ENCODE results near the gene STK10. TPM values are rescaled to one million over a fixed set of nuclear protein-coding genes. Genes with fewer than 3 reads are reported as not detected.

The STK10 gene
- total RNA-seq, 1 donor from 2014 or later: 32.3 TPM

DNA sequence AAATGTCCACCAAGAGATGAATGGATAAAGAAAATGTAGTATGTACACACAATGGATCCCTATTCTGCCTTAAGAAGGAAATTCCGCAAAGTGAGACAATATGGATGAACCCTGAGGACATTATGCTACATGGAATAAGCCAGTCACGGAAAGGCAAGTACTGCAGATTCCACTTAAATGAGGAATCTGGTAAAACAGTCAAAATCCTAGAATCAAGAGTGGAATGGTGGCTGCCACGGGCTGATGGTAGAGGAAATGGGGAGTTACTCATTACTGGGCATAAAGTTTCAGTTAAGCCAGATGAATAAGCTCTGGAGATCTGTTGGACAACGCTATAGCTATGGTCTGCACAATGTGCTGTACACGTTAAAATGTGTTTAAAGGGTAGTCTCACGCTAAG is 47.2 kb downstream of the STK10 start:
- peaks cover 4% of the 10 kb centered on the region for H3K9me3 Mint-ChIP-seq
- peaks cover 34% of the 10 kb centered on the region for H3K4me1 Mint-ChIP-seq
- DNase-seq (ENCODE audit: low read depth, low spot score): no peak
- TF ChIP-seq, protein P1, sequence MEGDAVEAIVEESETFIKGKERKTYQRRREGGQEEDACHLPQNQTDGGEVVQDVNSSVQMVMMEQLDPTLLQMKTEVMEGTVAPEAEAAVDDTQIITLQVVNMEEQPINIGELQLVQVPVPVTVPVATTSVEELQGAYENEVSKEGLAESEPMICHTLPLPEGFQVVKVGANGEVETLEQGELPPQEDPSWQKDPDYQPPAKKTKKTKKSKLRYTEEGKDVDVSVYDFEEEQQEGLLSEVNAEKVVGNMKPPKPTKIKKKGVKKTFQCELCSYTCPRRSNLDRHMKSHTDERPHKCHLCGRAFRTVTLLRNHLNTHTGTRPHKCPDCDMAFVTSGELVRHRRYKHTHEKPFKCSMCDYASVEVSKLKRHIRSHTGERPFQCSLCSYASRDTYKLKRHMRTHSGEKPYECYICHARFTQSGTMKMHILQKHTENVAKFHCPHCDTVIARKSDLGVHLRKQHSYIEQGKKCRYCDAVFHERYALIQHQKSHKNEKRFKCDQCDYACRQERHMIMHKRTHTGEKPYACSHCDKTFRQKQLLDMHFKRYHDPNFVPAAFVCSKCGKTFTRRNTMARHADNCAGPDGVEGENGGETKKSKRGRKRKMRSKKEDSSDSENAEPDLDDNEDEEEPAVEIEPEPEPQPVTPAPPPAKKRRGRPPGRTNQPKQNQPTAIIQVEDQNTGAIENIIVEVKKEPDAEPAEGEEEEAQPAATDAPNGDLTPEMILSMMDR (conservative IDR thresholded peaks at IDR 0.05): no peak
- peaks cover 7% of the 10 kb centered on the region for H3K36me3 Mint-ChIP-seq (ENCODE audit: low read depth)
- no peak overlapping the region for H3K27ac Mint-ChIP-seq (ENCODE audit: unreplicated experiment)
- peak overlapping the region; percentile 11 for H3K4me3 Mint-ChIP-seq
- no peaks in the 10 kb centered on the region for H3K27me3 Mint-ChIP-seq (ENCODE audit: low read depth)

- Mint-ChIP-seq H3K4me1 (peaks cover 29% of the 10 kb centered on the region), H3K27me3 (ENCODE audit: low read depth) (no peaks in the 10 kb centered on the region), H3K4me3 (no peak overlapping the region), H3K9me3 (peaks cover 4% of the 10 kb centered on the region), H3K27ac (ENCODE audit: unreplicated experiment) (no peak overlapping the region), H3K36me3 (ENCODE audit: low read depth) (peaks cover 7% of the 10 kb centered on the region)
- no peak for DNase-seq (ENCODE audit: low read depth, low spot score)
- TF ChIP-seq, protein P1 (conservative IDR thresholded peaks at IDR 0.05): no peak
Measured at GRCh38 chr5:172140120-172140519, 47.9 kb downstream of the STK10 start.

GRCh38 chr5:172137046-172137445 is 51.0 kb downstream of the STK10 start:
- Mint-ChIP-seq H3K4me3 (no peak overlapping the region), H3K27ac (ENCODE audit: unreplicated experiment) (no peak overlapping the region), H3K36me3 (ENCODE audit: low read depth) (peaks cover 19% of the 10 kb centered on the region), H3K27me3 (ENCODE audit: low read depth) (no peaks in the 10 kb centered on the region), H3K4me1 (peaks cover 9% of the 10 kb centered on the region), H3K9me3 (peaks cover 4% of the 10 kb centered on the region)
- TF ChIP-seq, protein P1 (conservative IDR thresholded peaks at IDR 0.05): no peak
- DNase-seq (ENCODE audit: low read depth, low spot score): no peak

DNA sequence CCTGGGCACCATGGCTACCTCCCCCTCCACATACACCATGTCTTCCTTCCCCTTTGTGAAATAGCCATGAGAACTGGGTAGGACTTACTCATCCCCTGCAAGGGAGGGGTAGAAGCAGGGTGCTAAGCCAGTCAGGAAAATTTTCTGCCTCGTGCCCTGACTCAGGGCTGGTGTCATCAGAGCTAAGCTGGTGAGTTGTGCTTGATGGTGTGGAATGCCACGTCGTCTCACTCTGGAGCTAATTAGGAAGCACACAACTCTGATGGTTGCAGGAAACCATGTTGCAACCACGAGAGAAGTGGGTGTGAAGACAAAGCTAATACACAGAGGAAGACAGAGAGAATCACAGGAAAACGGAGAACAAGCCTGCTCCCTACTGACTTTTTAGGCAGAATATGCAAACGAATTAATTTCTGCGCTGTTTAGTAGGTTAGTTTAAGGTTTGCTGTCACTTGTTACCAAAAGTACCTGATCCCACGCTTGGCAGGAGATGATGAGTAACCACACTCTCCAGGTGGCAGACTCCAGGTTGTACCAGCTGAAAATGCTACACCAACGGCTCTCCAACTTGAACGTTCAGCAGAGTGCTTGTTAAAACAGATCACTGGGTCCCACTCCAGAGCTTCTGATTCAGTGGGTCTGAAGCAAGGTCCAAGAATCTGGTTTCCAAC is 54.5 kb downstream of the STK10 start:
- DNase-seq (ENCODE audit: low read depth, low spot score): no peak
- no peaks in the 10 kb centered on the region for H3K27me3 Mint-ChIP-seq (ENCODE audit: low read depth)
- peak overlapping the region; percentile 35 for H3K27ac Mint-ChIP-seq (ENCODE audit: unreplicated experiment)
- TF ChIP-seq, protein P1 (conservative IDR thresholded peaks at IDR 0.05): no peak
- H3K4me1 Mint-ChIP-seq: no peaks in the 10 kb centered on the region
- H3K9me3 Mint-ChIP-seq: peaks cover 4% of the 10 kb centered on the region
- no peak overlapping the region for H3K4me3 Mint-ChIP-seq
- peaks cover 19% of the 10 kb centered on the region for H3K36me3 Mint-ChIP-seq (ENCODE audit: low read depth)

DNA sequence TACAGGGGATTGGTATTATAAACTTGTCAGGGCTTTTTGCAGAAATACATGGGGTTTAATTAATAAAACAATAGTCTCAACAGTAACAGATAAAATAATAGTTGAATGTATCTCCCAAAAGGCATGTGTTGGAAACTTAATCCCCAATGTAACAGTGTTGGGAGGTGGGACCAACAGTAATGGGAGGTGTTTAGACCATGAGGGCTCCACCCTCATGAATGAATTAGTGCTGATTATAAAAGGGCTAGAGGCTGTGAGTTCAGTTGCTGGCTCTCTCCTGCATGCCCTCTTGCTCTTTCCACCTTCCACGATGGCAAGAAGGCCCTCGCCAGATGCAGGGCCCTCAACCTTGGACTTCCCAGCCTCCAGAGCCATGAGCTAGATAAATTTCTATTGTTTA is 56.3 kb downstream of the STK10 start:
- Mint-ChIP-seq H3K4me1 (no peaks in the 10 kb centered on the region), H3K27me3 (ENCODE audit: low read depth) (no peaks in the 10 kb centered on the region), H3K27ac (ENCODE audit: unreplicated experiment) (no peak overlapping the region), H3K36me3 (ENCODE audit: low read depth) (peaks cover 15% of the 10 kb centered on the region), H3K4me3 (no peak overlapping the region), H3K9me3 (no peaks in the 10 kb centered on the region)
- no peak for DNase-seq (ENCODE audit: low read depth, low spot score)
- TF ChIP-seq, protein P1 (conservative IDR thresholded peaks at IDR 0.05): no peak

Data from neural crest cell (in vitro differentiated cells).